ENCODE data around the gene PSMB7.
A peak's percentile ranks its signal among the peaks of the same experiment; 100 is the strongest.

Gene PSMB7

DNA sequence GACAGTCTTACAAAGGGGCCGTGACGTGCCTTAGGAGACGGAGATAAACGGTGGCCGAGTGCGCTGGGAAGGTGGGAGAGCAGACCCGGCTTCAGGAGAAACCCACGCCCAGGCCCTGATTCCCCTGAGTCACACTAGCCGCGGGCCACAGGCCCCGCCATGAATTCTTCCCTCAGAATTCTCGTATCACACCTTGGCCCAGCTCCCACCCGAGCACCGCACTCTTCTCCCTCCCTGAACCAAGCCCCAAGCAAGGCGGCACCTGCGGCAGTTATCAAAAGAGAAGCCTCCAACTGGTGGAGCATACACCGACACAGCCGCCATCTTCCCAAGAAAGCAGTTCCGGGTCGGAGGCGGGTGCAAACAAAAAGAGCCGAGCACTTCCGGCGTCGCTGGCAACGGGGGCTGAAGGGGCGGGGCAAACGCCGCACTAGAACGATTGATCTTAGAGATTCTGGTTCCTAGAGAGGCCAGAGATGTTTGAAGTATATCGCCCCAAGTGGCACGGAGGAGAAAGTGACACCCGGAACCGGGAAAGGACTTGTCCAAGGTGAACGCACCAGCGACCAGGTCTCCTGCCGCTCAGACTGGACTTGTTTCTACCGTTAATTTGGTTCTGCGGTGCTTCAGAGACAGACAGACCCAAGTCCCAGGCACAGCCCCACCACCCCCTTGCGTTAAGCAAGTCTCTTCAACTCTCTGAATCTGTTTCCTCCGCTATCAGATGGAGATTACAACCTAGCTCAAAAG is at the start of gene PSMB7:
TSS of gene PSMB7 (minus strand) at position 341 of the 750 bp plus-strand sequence. CDS start at position 324, 17 bp downstream.
- intact Hi-C loops (cut with DNase I): loop anchor here (5.0 kb wide), 1 partner anchor 447 kb away; the partner anchor contains the start of genes ARPC5L and RPL35
- peak; percentile 91 to 99 (median 96) for DNase-seq

DNA sequence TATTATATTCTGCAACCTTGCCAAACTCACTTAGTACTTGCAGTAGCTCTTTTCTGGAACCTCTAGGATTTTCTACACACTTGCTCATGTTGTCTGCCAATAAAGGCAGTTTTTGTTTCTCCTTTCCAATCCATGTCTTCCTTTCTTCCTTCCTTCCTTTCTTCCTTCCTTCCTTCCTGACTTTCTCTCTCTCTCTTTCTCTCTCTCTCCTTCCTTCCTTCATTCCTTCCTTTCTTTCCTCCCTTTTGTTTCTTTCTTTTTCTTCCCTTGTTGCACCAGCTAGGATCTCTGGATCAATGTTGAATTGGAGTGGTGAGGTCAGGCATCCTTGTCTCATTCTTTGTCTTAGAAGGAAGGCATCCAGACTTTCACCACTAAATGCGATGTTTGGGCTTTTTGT is 47.5 kb upstream of the PSMB7 start:
- no peak for DNase-seq
- intact Hi-C loops (cut with DNase I): no loop called here

DNA sequence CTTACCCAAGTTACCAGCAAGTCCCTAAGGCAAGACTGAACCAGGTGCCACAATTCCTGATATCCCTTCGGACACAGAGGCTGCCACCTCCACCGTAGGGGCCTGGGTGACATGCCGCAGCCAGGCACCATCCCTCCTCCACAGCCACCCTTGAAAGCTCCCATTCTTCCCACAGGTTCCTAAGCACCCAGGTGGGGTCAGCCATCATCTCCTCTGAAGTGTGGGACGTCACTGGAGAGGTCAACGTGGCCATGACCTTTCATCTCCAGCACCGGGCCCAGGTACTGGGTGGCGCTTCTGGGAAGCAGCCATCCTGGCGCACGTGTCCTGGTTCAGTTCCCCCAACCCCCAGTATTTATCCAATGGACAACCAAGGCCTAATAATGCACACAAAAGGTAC is 43.2 kb upstream of the PSMB7 start:
- intact Hi-C loops (cut with DNase I): no loop called here
- peak in 3 of 10 donors; percentile 8 to 60 (median 39) for DNase-seq

DNA sequence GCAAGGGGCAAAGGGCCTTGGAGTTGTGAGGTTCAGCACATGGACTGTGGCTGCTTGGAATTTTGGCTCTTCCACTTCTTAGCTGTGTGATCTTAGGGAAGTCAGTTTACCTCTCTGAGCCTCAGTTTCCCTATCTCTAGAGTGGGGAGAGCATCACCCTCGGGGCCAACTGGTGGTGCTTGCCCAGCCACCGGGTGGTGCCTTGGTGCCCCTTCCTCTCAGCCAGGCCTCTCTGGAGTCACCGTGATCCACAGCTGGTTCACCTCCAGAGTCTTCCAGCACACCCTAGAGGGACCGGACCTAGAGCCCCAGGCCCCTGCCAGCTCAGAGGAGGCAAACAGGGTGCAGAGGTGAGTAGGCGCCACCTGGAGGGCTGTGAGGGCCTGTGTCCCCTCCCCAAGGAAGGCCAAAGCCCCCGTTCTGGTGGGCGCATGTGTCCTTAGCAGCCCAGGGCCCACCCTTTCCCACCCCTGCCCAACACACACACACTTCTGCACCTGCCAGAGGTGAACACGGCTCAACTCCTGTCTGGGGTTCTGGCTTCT is 42.7 kb upstream of the PSMB7 start:
- intact Hi-C loops (cut with DNase I): no loop called here
- DNase-seq: peak in 3 of 10 donors; percentile 33 to 66 (median 39)

DNA sequence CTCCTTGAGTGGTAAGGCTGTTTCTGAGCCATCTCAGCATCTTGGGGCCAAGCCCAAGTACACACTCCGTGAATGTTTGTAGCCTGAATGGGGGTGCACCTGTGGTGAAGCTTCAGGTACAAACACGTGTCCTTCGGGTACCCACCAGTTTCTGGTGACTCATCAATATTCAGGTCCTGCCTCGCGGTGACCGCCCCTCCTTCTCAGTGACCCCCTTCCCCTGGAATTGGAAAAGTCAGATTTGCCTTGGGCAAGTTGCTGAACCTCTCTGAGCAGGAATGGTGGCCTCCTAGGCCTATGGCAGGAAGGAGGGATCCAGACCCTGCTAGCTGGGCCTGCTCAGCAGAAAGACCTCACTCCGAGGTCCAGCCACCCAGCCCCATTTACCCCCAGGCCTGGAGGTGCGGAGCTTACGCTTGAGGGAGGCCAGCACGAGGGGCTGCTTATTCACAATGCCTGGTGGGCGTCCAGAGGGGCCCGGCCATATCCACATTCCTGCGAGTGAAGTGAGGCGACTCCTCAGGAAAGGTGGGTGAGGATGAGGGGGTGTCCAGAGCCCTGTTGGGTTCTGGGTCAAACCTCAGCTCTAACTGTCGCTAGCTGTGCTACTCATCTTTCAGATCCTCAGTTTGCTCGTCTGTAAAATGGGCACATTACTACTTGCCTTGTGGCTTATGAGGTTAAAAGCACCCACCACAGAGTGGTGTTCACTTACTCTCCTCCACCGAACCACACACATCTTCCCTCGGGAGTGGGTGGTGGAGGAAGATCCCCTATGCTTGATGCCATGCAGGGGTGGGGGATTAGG is 42.0 kb upstream of the PSMB7 start:
- peak in 3 of 10 donors; percentile 30 to 77 (median 56) for DNase-seq
- intact Hi-C loops (cut with DNase I): no loop called here

DNA sequence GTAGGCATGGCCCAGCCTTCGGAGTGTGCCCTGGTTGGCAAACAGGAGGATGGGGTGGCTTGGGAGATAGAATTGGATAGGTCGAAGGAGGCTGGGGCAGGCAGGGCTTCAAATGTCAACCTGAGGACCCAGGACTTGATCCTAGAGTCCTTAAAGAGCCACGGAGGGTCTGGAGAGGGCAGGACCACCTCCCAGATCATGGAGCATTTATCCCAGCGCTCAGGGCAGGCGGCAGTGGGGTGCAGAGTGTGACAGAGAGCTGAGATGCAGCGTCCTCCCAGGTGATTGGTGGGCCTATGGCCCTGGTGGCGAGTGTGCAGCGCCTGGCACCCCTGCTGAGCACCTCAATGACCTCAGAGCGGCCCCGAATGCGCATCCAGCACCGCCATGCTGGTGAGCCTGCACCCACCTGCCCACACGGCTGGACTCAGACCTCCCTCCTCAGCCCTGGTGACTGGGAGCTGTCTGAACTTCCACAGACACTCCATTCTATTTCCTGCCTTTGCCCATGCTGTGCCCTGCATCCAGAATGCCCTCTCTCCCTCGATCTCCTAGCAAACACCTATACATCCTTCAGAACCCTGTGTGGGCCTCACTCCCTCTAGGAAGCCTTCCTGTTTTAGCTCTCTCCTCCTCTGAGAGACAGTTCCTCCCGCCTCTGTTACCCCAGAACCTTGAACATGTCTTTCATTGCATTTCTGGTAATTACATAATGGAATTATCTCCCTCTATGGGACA is 41.3 kb upstream of the PSMB7 start:
- intact Hi-C loops (cut with DNase I): no loop called here
- peak in 3 of 10 donors; percentile 31 to 60 (median 59) for DNase-seq

DNA sequence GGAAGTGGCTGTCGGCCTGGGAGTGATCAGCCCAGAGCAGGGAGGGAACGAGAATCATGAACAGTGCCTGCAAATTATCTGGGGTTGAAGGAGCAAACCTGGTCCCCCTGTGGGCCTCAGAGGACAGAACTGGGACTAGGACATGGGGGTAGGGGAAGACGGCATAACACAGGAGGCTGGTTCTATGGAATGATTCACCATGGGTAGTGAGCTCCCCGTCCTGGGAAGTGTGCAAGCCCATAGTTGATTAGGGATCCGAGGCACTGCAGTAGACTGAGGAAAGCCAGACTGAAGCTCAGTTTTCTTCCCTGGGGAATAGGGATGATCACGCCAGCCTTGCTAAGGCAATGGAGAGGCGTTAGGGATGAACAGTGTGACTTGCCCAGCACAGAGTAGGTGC is 40.6 kb upstream of the PSMB7 start:
- intact Hi-C loops (cut with DNase I): no loop called here
- DNase-seq: peak in 2 of 10 donors; percentile 5 to 28

DNA sequence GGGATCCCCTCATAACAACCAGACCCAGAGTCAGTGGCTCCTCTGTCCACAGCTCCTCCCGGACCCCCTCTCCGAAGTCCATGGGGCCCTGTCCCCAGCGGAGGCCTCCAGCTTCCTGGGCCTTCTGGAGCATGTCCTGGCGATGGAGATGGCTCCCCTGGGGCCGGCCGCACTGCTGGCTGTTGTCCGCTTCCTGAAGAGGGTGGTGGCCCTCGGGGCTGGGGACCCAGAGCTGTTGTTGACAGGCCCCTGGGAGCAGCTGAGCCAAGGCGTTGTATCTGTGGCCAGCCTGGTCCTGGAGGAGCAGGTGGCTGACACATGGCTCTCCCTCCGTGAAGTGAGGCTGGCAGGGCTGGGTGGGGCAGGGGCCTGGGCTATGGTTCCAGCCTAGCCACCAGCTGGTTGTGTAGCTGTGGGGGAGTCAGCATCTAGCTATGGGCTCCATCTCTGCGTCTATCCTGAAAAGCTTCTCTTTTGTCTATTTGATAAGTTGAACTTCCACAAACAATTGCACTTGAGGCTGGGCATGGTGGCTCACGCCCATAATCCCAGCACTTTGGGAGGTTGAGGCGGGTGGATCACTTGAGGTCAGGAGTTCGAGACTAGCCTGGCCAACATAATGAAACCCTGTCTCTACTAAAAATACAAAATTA is 39.7 kb upstream of the PSMB7 start:
- intact Hi-C loops (cut with DNase I): no loop called here
- peak in 3 of 10 donors; percentile 28 to 75 (median 72) for DNase-seq

DNA sequence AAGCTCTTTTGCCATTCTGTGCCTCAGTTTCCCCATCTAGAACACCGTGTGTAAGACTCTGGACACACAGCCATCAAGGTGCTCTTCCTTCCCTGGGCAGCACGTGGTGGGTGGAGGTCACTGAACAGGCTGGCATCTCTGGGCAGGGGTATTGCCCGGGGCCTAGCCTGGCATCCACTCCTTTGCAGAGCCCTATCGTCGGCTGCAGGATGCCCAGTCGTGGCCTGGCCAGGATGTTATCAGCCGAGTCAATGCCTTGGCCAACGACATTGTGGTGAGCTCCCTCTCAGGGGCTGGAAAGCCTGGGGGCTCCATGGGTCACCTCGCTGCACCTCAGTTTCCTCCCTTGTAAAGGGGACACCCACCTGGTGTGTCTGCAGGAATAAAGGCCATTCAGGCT is 39.1 kb upstream of the PSMB7 start:
- peak in 3 of 10 donors; percentile 16 to 57 (median 49) for DNase-seq
- intact Hi-C loops (cut with DNase I): no loop called here

DNA sequence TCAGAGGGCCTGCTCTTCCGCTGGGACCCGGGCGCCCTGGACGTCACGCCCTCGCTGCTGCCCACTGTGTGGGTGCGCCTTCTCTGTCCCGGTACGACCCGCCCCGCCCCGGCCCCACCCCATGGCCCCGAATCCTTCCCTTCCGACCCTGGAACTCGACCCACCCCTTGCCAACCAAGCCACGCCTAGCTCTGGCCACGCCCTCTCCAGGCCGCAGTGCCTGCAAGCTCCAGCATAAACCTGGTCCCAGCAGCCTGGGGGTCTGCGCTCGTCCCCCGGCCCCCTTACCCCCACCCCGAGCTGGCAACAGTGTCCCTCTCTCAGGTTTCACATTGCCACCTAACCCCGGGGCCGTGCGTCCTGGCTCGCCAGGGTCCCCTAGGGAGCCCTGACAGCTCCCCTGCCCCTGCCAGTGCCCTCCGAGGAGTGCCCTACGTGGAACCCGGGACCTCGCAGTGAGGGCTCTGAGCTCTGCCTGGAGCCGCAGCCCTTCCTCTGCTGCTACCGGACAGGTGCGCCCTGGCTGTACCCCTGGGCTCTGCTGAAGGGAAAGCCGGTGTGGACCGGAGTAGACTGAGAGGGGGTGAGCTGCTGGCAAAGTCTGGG is 38.4 kb upstream of the PSMB7 start:
- DNase-seq: peak in 3 of 10 donors; percentile 48 to 59 (median 50)
- intact Hi-C loops (cut with DNase I): no loop called here

DNA sequence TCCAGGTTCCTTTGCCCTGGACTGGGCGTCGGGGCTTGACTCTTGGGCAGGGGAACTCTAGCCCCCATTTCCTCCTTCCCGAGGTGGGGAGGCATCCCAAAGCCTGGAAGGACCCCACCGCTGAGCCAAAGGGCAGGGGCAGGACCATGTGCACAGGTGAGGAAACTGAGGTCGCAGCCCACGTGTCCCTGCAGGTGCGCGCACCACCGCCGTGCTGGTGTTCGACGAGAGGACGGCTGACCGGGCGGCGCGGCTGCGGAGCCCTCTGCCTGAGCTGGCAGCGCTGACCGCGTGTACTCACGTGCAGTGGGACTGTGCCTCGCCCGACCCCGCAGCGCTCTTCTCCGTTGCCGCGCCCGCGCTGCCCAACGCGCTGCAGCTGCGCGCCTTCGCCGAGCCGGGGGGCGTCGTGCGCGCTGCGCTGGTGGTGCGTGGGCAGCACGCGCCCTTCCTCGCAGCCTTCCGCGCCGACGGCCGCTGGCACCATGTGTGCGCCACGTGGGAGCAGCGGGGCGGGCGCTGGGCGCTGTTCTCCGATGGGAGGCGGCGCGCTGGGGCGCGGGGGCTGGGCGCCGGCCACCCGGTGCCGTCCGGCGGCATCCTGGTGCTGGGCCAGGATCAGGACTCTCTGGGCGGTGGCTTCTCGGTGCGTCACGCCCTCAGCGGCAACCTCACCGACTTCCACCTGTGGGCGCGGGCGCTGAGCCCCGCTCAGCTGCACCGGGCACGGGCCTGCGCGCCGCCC is 37.8 kb upstream of the PSMB7 start:
- intact Hi-C loops (cut with DNase I): no loop called here
- DNase-seq: peak in 3 of 10 donors; percentile 48 to 67 (median 54)

DNA sequence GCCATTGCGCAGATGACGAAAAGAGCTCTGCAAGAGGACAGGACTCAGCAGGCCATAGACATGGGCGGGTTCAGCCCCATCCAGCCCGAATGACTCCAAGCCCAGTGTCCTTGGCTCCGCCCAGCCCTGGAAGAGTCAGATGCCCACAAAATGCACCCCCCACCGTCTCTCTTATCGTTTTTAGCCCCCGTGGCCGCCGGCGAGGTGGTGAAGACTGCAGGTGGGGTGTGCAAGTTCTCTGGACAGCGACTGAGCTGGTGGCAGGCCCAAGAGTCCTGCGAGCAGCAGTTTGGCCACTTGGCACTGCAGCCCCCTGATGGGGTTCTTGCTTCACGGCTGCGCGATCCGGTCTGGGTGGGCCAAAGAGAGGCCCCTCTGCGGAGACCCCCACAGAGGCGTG is 37.1 kb upstream of the PSMB7 start:
- peak in 2 of 10 donors; percentile 47 to 64 for DNase-seq
- intact Hi-C loops (cut with DNase I): no loop called here

DNA sequence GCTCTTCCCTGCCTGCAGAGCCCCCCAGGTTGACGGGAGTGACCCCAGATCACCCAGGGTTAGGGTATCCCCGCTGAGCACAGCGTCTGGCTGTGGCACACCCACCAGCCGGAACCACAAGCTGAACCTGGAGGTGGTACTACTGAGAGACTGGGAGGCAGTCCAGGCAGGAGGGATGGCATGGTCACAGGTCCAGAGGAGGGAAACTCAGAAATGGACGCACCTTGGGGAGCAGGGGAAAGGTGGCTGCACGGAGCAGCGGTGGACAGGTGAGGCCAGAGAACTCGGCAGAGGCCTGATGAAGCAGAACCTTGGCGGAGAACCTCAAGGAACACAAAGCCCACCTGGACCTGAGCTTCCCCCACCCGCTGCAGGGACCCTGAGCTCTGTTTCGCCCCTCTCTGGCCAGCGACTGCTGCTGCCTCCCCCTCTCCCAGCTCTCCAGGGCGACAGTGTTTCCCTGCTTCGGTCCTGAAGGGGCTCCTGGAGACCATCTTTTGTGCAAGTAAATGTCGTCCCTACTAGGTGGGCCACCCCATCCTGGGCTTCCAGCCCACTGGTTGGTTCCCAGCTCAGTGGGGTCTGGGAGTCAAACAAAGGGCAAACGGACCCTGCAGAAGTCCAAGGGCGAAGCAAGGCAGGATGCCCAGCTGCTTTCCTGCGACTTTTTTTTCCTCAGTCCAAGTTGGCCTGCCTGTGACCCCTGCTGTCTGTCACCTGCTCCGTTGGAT is 35.9 kb upstream of the PSMB7 start:
- peak in 2 of 10 donors; percentile 59 for DNase-seq
- intact Hi-C loops (cut with DNase I): no loop called here

DNA sequence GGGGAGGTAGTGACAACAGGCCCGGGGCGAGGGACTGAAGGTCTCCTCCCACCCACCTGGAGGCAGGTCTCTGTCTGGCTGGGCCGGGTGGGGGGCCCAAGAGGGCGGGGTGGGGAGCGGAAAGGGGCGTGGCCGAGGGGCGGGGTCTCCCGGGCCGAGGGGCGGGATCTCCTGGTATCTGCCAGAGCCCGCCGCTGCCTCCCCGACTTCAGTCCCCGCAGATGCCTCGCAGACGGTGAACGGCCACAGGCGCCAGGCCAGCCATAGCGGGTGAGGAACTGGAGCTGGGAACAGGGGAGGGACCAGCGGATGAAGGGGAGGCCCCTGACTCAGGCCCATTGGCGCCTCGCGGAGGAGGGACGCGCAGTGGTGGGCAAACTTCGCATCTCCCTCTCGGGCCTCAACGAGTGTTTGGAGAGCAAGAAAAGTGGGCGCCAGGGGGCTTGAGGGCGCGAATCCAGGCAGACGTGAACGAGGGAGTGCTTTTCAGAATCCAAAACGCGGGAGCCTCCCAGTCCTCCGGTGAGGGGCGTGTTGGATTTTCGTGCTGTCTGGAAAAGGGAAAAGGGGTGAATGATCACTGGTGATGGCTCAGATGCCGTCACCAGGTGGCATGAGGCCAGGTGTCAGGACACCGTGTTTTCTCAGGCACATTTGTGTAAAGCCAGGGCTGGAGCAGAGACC is 35.1 kb upstream of the PSMB7 start, which contains the start of gene ADGRD2:
TSS of gene ADGRD2 (plus strand) at position 211 of the 684 bp plus-strand sequence. CDS start 1,216 bp downstream, outside the sequence.
- DNase-seq: peak in 2 of 10 donors; percentile 40 to 73
- intact Hi-C loops (cut with DNase I): no loop called here

DNA sequence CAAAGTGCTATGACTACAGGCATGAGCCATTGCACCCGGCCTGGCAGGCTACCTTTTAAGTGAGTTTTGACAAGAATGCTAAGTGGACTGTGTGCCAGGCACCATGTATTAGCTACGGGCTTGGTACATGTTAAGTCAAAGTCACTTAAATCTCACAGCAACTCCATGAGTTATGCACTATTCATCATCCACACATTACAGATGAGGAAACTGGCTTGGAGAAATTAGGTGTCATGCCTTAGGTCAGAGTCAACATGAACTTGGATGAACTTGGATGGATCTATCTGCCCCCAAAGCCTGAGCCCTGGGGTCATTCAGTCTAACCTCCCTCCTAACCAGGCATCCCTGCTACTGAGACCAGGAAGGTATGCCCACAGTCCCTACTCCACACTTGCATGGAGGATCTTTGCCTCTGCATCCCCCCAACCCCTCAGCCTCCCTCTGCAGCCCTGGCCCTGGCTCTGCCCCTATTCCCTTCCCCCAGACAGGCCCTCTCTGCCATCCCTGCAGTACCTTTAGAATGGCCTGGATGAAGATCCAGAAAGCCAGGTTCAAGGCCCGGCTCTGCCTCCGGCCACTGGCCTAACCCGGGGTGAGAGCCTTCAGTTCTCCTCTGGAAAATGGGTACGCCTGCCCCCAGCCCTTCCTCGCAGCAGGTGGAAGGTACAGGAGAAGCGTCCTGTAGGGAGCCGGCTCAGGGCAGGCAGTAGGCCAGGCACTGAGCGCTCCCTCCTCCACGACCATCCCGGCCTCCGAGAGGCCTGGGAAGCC is 34.3 kb upstream of the PSMB7 start:
- intact Hi-C loops (cut with DNase I): no loop called here
- DNase-seq: peak in 2 of 10 donors; percentile 44 to 52

DNA sequence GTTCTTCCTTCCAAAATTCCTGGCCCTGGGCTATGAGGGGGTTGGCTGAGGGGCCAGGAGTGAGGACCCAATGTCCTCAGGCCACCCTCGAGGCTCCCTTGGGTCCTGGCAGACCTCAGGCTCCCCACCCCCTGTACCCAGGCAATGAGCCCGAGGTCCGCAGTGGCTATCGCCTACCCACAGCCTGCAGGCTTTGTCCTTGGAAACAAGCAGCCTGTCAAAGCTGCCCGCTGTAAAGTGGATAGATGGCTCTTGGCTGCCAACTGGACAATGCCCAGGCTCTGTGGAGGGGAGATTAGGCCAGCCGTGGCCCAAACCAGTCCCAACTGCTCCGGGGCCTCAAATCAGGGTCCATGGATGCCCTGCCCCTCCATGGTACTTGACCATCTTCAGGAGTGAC is 32.8 kb upstream of the PSMB7 start:
- peak in 2 of 10 donors; percentile 66 to 80 for DNase-seq
- intact Hi-C loops (cut with DNase I): no loop called here

DNA sequence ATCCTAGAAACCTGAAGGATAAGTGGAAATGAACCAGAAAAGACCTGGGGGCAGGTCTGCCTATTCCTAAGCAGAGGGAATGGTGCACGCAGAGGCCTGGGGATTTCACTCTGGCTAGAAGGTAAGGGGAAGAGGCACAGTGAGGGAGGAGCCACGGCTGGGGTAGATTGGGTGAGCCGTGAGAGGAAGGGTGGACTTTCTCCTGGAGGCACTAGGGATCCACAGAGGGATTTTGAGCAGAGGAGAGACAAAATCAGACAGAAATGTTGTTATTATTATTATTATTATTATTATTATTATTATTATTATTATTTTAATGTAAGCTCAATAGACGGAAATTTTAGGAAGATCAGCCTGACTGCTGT is 32.0 kb upstream of the PSMB7 start:
- intact Hi-C loops (cut with DNase I): no loop called here
- DNase-seq: peak in 2 of 10 donors; percentile 14 to 18

Measured in posterior cingulate gyrus (tissue), 11 donors.